Measurements from ENCODE around the gene ADSL. TPM values are rescaled to one million over a fixed set of nuclear protein-coding genes. Genes with fewer than 3 reads are reported as not detected.

Gene ADSL
- total and polyA plus RNA-seq, 4 donors, result 19.4 to 54.5 (median 39.8) TPM

DNA sequence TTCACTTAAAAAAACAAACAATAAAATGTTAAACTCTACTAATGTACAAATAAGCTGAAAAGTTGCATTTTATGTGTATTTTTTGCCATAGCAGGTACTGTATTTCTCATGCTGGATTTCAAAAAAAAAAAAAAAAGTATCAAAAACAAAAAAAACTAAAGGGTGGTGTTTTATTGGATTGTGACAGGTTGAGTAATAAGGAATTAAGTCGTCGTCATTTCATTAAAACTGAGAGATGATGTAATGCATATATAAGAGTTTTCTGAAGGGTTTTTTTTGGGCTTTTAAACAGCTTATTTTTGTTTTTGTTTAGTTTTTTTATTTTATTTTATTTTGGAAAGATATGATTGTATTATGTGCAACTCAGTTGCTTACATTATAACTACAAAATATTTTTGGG, 10.9 kb upstream of the ADSL start (continued):
- TF ChIP-seq, protein P1, sequence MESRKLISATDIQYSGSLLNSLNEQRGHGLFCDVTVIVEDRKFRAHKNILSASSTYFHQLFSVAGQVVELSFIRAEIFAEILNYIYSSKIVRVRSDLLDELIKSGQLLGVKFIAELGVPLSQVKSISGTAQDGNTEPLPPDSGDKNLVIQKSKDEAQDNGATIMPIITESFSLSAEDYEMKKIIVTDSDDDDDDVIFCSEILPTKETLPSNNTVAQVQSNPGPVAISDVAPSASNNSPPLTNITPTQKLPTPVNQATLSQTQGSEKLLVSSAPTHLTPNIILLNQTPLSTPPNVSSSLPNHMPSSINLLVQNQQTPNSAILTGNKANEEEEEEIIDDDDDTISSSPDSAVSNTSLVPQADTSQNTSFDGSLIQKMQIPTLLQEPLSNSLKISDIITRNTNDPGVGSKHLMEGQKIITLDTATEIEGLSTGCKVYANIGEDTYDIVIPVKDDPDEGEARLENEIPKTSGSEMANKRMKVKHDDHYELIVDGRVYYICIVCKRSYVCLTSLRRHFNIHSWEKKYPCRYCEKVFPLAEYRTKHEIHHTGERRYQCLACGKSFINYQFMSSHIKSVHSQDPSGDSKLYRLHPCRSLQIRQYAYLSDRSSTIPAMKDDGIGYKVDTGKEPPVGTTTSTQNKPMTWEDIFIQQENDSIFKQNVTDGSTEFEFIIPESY (IDR thresholded peaks at IDR 0.05), result no peak

DNA sequence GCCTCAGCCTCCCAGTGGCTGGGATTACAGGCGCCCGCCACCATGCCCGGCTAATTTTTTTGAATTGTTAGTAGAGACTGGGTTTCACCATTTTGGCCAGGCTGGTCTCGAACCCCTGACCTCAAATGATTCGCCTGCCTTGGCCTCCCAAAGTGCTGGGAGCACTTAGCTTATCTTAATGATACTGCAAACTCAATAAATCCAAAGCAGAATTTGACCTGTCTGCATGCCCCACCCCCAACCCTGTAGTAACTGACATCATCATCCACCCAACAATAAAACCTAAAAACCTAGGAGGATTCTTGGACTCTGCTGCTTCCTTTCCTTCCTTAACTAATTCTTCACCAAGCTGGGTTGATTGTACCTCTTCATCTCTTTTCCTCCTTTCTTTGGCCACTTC, 6.3 kb upstream of the ADSL start:
- Histone ChIP-seq H3K4me1 (ENCODE audit: control insufficient read depth in 4 of 4, insufficient read depth in 4 of 4, low read length in 3 of 4) (no peaks in the 10 kb centered on the region), H3K27me3 (ENCODE audit: control insufficient read depth in 4 of 4, insufficient read depth in 4 of 4, low read length in 3 of 4) (no peaks in the 10 kb centered on the region), H3K9ac (ENCODE audit: low read depth in 1 of 2, low read length in 2 of 2) (no peak overlapping the region), H3K9me3 (ENCODE audit: control insufficient read depth in 4 of 4, low read length in 3 of 4) (no peaks in the 10 kb centered on the region), H3K4me3 (ENCODE audit: low read depth in 1 of 3, low read length in 3 of 3) (no peak overlapping the region), H3K36me3 (ENCODE audit: control insufficient read depth in 4 of 4, insufficient read depth in 3 of 4, low read depth in 1 of 4, low read length in 3 of 4) (peaks cover 0 to 2% (median 0%) of the 10 kb centered on the region in 4 donors), H3K27ac (ENCODE audit: low read depth in 1 of 2, low read length in 2 of 2) (no peak overlapping the region)
- no peak for DNase-seq (ENCODE audit: low spot score)
- WGBS, result 87% methylated on average over 5 of the region's 5 CpGs
- TF ChIP-seq, protein P2, sequence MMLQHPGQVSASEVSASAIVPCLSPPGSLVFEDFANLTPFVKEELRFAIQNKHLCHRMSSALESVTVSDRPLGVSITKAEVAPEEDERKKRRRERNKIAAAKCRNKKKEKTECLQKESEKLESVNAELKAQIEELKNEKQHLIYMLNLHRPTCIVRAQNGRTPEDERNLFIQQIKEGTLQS (IDR thresholded peaks at IDR 0.05), result no peak
- TF ChIP-seq NR2F2 (IDR thresholded peaks at IDR 0.05), result no peak
- TF ChIP-seq TAF1 (conservative IDR thresholded peaks at IDR 0.05), result no peak
- no peak for TF ChIP-seq HNF4A (conservative IDR thresholded peaks at IDR 0.05)
- no peak for TF ChIP-seq SP1 (IDR thresholded peaks at IDR 0.05)
- no peak for TF ChIP-seq FOXA1 (IDR thresholded peaks at IDR 0.05)
- no peak for TF ChIP-seq RAD21 (IDR thresholded peaks at IDR 0.05)
- no peak for TF ChIP-seq GABPA (IDR thresholded peaks at IDR 0.05 in 1 of 2, conservative IDR thresholded peaks at IDR 0.05 in 1 of 2)
- no peak for TF ChIP-seq JUND (IDR thresholded peaks at IDR 0.05)
- no peak for TF ChIP-seq HNF4G (IDR thresholded peaks at IDR 0.05)
- no peak for TF ChIP-seq EGR1 (IDR thresholded peaks at IDR 0.05; ENCODE audit: low read depth in 2 of 2)
- TF ChIP-seq, protein P3, sequence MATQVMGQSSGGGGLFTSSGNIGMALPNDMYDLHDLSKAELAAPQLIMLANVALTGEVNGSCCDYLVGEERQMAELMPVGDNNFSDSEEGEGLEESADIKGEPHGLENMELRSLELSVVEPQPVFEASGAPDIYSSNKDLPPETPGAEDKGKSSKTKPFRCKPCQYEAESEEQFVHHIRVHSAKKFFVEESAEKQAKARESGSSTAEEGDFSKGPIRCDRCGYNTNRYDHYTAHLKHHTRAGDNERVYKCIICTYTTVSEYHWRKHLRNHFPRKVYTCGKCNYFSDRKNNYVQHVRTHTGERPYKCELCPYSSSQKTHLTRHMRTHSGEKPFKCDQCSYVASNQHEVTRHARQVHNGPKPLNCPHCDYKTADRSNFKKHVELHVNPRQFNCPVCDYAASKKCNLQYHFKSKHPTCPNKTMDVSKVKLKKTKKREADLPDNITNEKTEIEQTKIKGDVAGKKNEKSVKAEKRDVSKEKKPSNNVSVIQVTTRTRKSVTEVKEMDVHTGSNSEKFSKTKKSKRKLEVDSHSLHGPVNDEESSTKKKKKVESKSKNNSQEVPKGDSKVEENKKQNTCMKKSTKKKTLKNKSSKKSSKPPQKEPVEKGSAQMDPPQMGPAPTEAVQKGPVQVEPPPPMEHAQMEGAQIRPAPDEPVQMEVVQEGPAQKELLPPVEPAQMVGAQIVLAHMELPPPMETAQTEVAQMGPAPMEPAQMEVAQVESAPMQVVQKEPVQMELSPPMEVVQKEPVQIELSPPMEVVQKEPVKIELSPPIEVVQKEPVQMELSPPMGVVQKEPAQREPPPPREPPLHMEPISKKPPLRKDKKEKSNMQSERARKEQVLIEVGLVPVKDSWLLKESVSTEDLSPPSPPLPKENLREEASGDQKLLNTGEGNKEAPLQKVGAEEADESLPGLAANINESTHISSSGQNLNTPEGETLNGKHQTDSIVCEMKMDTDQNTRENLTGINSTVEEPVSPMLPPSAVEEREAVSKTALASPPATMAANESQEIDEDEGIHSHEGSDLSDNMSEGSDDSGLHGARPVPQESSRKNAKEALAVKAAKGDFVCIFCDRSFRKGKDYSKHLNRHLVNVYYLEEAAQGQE (IDR thresholded peaks at IDR 0.05), result no peak
- no peak for TF ChIP-seq YY1 (IDR thresholded peaks at IDR 0.05)
- TF ChIP-seq FOXA2 (IDR thresholded peaks at IDR 0.05), result no peak

DNA sequence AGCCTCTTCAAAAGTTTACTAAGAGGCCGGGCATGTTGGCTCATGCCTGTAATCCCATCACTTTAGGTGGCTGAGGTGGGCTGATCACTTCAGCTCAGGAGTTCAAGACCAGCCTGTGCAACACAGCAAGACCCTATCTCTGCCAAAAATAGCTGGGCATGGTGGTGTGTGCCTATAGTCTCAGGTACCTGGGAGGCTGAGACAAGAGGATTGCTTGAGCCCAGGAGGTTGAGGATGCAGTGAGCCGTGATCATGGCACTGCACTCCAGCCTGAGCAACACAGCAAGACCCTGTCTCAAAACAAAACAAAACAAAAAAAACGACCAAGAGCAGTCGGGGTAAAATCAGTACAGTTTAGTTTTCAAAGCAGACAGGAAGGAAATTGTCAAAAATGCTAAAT, 4.7 kb upstream of the ADSL start:
- H3K9me3 ChIP-seq (ENCODE audit: control insufficient read depth in 4 of 4, low read length in 3 of 4), result no peaks in the 10 kb centered on the region
- H3K36me3 ChIP-seq (ENCODE audit: control insufficient read depth in 4 of 4, insufficient read depth in 3 of 4, low read depth in 1 of 4, low read length in 3 of 4), result no peaks in the 10 kb centered on the region
- DNase-seq (ENCODE audit: low spot score), result no peak
- no peak for TF ChIP-seq TAF1 (conservative IDR thresholded peaks at IDR 0.05)
- no peak for TF ChIP-seq RAD21 (IDR thresholded peaks at IDR 0.05)
- TF ChIP-seq GABPA (IDR thresholded peaks at IDR 0.05 in 1 of 2, conservative IDR thresholded peaks at IDR 0.05 in 1 of 2), result no peak
- TF ChIP-seq, protein P1 (IDR thresholded peaks at IDR 0.05), result no peak
- TF ChIP-seq YY1 (IDR thresholded peaks at IDR 0.05), result no peak
- TF ChIP-seq HNF4A (conservative IDR thresholded peaks at IDR 0.05), result no peak
- TF ChIP-seq EGR1 (IDR thresholded peaks at IDR 0.05; ENCODE audit: low read depth in 2 of 2), result no peak
- TF ChIP-seq NR2F2 (IDR thresholded peaks at IDR 0.05), result no peak
- TF ChIP-seq JUND (IDR thresholded peaks at IDR 0.05), result no peak
- TF ChIP-seq HNF4G (IDR thresholded peaks at IDR 0.05), result no peak
- TF ChIP-seq RXRA (IDR thresholded peaks at IDR 0.05), result no peak
- H3K27ac ChIP-seq (ENCODE audit: low read depth in 1 of 2, low read length in 2 of 2), result no peak overlapping the region
- H3K9ac ChIP-seq (ENCODE audit: low read depth in 1 of 2, low read length in 2 of 2), result no peak overlapping the region
- no peaks in the 10 kb centered on the region for H3K27me3 ChIP-seq (ENCODE audit: control insufficient read depth in 4 of 4, insufficient read depth in 4 of 4, low read length in 3 of 4)
- 63% methylated on average over 4 of the region's 4 CpGs for WGBS
- peaks cover 0 to 4% (median 0%) of the 10 kb centered on the region in 4 donors for H3K4me1 ChIP-seq (ENCODE audit: control insufficient read depth in 4 of 4, insufficient read depth in 4 of 4, low read length in 3 of 4)
- H3K4me3 ChIP-seq (ENCODE audit: low read depth in 1 of 3, low read length in 3 of 3), result no peak overlapping the region

All from liver (tissue), 9 donors.